Uterus (tissue), 2 donors: Measurements from ENCODE around the gene ZRANB3.

Experiments used
- CTCF ChIP-seq, 4 experiments: fragments of 200-600 bp in 2 of 4; fragments of 450-650 bp in 2 of 4; sonication (generic) in 2 of 4; IDR thresholded peaks; one replicate each; pipeline ENCODE4 v1.5.1; 2016 to 2019; ENCODE audit warnings: antibody characterized with exemption in 4 of 4, mild to moderate bottlenecking in 2 of 4, moderate library complexity in 1 of 4
- POLR2A ChIP-seq, 2 donors: fragments of 450-650 bp; IDR thresholded peaks; one replicate each; pipeline ENCODE4 v1.6.1; 2016; ENCODE audit warnings: antibody characterized with exemption in 2 of 2, mild to moderate bottlenecking in 1 of 2, moderate library complexity in 1 of 2

- TF ChIP-seq CTCF (IDR thresholded peaks at IDR 0.05) (no peak), POLR2A (IDR thresholded peaks at IDR 0.05) (no peak)
These were observed 437.8 kb downstream of the ZRANB3 start for GRCh38 chr2:135093193-135093592.
